ENCODE results near the gene SAMD4A.

Gene SAMD4A

DNA sequence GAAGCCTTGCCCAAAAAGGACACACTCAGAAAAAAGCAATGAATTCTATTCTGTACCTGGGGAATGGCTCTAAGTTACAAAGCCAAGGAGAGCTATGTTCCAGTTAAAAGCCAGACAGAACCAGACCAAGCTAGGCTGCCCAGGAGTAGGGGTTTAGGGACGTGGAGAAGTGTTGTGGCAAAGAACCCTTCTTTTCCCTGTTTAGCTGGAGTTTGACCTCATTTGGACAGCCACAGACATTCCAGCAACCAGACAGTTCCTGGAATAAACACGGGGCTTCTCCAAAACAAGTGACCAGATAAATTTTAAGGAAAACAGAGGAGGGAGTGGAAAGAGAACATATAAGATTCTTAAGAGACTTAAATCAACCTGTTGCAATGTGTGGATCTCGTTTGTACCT, 273.4 kb downstream of the SAMD4A start:
- no peak for DNase-seq (ENCODE audit: low spot score)
- no peak for TF ChIP-seq CTCF (IDR thresholded peaks at IDR 0.05; ENCODE audit: extremely low read depth, insufficient read depth, missing control alignments)
- in situ Hi-C loops (cut with MboI; ENCODE audit: low pct_unique_long_range_greater_than_20kb, low sequenced_read_pairs, unreplicated experiment): no loop called here

- peak; percentile 4 for TF ChIP-seq CTCF (IDR thresholded peaks at IDR 0.05; ENCODE audit: extremely low read depth, insufficient read depth, missing control alignments)
- in situ Hi-C loops (cut with MboI; ENCODE audit: low pct_unique_long_range_greater_than_20kb, low sequenced_read_pairs, unreplicated experiment): no loop called here
These were observed 273.9 kb downstream of the SAMD4A start for GRCh38 chr14:54840798-54841197.

More at GRCh38 chr14:54840798-54841197, 273.9 kb downstream of the SAMD4A start:
- DNase-seq (ENCODE audit: low spot score): peak; percentile 17
